Measurements from ENCODE around the gene RBCK1. TPM values are rescaled to one million over a fixed set of nuclear protein-coding genes. Genes with fewer than 3 reads are reported as not detected.

Gene RBCK1
- total and polyA plus RNA-seq, 9 of the 15 experiments (the other 6 are each of a cell fraction or from before 2014, with no cell fraction given), result 5.9 to 59.3 (median 26.5) TPM

GRCh38 chr20:401682-402495 lies 6.2 kb upstream of the RBCK1 start (continued):
- TF ChIP-seq, protein P1, sequence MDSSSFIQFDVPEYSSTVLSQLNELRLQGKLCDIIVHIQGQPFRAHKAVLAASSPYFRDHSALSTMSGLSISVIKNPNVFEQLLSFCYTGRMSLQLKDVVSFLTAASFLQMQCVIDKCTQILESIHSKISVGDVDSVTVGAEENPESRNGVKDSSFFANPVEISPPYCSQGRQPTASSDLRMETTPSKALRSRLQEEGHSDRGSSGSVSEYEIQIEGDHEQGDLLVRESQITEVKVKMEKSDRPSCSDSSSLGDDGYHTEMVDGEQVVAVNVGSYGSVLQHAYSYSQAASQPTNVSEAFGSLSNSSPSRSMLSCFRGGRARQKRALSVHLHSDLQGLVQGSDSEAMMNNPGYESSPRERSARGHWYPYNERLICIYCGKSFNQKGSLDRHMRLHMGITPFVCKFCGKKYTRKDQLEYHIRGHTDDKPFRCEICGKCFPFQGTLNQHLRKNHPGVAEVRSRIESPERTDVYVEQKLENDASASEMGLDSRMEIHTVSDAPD (CRISPR knock-in tag; IDR thresholded peaks at IDR 0.05), result no peak
- TF ChIP-seq, protein P2, sequence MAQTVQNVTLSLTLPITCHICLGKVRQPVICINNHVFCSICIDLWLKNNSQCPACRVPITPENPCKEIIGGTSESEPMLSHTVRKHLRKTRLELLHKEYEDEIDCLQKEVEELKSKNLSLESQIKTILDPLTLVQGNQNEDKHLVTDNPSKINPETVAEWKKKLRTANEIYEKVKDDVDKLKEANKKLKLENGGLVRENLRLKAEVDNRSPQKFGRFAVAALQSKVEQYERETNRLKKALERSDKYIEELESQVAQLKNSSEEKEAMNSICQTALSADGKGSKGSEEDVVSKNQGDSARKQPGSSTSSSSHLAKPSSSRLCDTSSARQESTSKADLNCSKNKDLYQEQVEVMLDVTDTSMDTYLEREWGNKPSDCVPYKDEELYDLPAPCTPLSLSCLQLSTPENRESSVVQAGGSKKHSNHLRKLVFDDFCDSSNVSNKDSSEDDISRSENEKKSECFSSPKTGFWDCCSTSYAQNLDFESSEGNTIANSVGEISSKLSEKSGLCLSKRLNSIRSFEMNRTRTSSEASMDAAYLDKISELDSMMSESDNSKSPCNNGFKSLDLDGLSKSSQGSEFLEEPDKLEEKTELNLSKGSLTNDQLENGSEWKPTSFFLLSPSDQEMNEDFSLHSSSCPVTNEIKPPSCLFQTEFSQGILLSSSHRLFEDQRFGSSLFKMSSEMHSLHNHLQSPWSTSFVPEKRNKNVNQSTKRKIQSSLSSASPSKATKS (CRISPR knock-in tag; IDR thresholded peaks at IDR 0.05), result no peak
- no peak for TF ChIP-seq FUS (optimal IDR thresholded peaks at IDR 0.05; ENCODE audit: low read depth, low read length)
- TF ChIP-seq STAG1 (CRISPR knock-in tag; IDR thresholded peaks at IDR 0.05; ENCODE audit: borderline replicate concordance), result no peak
- no peak for TF ChIP-seq MAFF (IDR thresholded peaks at IDR 0.05; ENCODE audit: low read length)
- TF ChIP-seq, protein P3, sequence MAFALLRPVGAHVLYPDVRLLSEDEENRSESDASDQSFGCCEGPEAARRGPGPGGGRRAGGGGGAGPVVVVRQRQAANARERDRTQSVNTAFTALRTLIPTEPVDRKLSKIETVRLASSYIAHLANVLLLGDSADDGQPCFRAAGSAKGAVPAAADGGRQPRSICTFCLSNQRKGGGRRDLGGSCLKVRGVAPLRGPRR (CRISPR knock-in tag; IDR thresholded peaks at IDR 0.05), result no peak; the same call in 1 of the 2 replicates
- TF ChIP-seq, protein P4, sequence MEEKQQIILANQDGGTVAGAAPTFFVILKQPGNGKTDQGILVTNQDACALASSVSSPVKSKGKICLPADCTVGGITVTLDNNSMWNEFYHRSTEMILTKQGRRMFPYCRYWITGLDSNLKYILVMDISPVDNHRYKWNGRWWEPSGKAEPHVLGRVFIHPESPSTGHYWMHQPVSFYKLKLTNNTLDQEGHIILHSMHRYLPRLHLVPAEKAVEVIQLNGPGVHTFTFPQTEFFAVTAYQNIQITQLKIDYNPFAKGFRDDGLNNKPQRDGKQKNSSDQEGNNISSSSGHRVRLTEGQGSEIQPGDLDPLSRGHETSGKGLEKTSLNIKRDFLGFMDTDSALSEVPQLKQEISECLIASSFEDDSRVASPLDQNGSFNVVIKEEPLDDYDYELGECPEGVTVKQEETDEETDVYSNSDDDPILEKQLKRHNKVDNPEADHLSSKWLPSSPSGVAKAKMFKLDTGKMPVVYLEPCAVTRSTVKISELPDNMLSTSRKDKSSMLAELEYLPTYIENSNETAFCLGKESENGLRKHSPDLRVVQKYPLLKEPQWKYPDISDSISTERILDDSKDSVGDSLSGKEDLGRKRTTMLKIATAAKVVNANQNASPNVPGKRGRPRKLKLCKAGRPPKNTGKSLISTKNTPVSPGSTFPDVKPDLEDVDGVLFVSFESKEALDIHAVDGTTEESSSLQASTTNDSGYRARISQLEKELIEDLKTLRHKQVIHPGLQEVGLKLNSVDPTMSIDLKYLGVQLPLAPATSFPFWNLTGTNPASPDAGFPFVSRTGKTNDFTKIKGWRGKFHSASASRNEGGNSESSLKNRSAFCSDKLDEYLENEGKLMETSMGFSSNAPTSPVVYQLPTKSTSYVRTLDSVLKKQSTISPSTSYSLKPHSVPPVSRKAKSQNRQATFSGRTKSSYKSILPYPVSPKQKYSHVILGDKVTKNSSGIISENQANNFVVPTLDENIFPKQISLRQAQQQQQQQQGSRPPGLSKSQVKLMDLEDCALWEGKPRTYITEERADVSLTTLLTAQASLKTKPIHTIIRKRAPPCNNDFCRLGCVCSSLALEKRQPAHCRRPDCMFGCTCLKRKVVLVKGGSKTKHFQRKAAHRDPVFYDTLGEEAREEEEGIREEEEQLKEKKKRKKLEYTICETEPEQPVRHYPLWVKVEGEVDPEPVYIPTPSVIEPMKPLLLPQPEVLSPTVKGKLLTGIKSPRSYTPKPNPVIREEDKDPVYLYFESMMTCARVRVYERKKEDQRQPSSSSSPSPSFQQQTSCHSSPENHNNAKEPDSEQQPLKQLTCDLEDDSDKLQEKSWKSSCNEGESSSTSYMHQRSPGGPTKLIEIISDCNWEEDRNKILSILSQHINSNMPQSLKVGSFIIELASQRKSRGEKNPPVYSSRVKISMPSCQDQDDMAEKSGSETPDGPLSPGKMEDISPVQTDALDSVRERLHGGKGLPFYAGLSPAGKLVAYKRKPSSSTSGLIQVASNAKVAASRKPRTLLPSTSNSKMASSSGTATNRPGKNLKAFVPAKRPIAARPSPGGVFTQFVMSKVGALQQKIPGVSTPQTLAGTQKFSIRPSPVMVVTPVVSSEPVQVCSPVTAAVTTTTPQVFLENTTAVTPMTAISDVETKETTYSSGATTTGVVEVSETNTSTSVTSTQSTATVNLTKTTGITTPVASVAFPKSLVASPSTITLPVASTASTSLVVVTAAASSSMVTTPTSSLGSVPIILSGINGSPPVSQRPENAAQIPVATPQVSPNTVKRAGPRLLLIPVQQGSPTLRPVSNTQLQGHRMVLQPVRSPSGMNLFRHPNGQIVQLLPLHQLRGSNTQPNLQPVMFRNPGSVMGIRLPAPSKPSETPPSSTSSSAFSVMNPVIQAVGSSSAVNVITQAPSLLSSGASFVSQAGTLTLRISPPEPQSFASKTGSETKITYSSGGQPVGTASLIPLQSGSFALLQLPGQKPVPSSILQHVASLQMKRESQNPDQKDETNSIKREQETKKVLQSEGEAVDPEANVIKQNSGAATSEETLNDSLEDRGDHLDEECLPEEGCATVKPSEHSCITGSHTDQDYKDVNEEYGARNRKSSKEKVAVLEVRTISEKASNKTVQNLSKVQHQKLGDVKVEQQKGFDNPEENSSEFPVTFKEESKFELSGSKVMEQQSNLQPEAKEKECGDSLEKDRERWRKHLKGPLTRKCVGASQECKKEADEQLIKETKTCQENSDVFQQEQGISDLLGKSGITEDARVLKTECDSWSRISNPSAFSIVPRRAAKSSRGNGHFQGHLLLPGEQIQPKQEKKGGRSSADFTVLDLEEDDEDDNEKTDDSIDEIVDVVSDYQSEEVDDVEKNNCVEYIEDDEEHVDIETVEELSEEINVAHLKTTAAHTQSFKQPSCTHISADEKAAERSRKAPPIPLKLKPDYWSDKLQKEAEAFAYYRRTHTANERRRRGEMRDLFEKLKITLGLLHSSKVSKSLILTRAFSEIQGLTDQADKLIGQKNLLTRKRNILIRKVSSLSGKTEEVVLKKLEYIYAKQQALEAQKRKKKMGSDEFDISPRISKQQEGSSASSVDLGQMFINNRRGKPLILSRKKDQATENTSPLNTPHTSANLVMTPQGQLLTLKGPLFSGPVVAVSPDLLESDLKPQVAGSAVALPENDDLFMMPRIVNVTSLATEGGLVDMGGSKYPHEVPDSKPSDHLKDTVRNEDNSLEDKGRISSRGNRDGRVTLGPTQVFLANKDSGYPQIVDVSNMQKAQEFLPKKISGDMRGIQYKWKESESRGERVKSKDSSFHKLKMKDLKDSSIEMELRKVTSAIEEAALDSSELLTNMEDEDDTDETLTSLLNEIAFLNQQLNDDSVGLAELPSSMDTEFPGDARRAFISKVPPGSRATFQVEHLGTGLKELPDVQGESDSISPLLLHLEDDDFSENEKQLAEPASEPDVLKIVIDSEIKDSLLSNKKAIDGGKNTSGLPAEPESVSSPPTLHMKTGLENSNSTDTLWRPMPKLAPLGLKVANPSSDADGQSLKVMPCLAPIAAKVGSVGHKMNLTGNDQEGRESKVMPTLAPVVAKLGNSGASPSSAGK (IDR thresholded peaks at IDR 0.05), result no peak
- TF ChIP-seq, protein P5, sequence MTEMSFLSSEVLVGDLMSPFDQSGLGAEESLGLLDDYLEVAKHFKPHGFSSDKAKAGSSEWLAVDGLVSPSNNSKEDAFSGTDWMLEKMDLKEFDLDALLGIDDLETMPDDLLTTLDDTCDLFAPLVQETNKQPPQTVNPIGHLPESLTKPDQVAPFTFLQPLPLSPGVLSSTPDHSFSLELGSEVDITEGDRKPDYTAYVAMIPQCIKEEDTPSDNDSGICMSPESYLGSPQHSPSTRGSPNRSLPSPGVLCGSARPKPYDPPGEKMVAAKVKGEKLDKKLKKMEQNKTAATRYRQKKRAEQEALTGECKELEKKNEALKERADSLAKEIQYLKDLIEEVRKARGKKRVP (CRISPR knock-in tag; IDR thresholded peaks at IDR 0.05), result peak; percentile 94
- no peak for TF ChIP-seq ELF2 (CRISPR knock-in tag; IDR thresholded peaks at IDR 0.05)
- TF ChIP-seq BRF1 (IDR thresholded peaks at IDR 0.05; ENCODE audit: borderline replicate concordance, extremely low read depth, insufficient read length), result no peak
